Gastroesophageal sphincter (tissue), 3 donors: ENCODE measurements around the gene TMEM11.

Experiments
- CTCF ChIP-seq, 4 experiments: fragments of 200-600 bp in 2 of 4; fragments of 450-650 bp in 2 of 4; sonication (generic) in 1 of 4; IDR thresholded peaks; one replicate each; pipeline ENCODE4 v1.5.1; 2017 to 2019; ENCODE audit warnings: antibody characterized with exemption in 4 of 4, mild to moderate bottlenecking in 2 of 4, moderate library complexity in 2 of 4
- POLR2A ChIP-seq, 2 donors: fragments of 450-650 bp; IDR thresholded peaks; one replicate each; pipeline ENCODE4 v1.6.1; 2017; ENCODE audit warnings: antibody characterized with exemption in 2 of 2, mild to moderate bottlenecking in 2 of 2, moderate library complexity in 1 of 2
- POLR2AphosphoS5 ChIP-seq: sonication (generic); formaldehyde crosslinking; IDR thresholded peaks from one replicate; pipeline ENCODE4 v1.6.1; 2017; ENCODE audit warnings: antibody characterized with exemption

- TF ChIP-seq CTCF (IDR thresholded peaks at IDR 0.05) = no peak
- TF ChIP-seq POLR2AphosphoS5 = no peak
- TF ChIP-seq POLR2A (IDR thresholded peaks at IDR 0.05) = no peak
These were observed 14.7 kb downstream of the TMEM11 start for GRCh38 chr17:21199311-21199710.
